ENCODE results near the gene GPN2.

GPN2 gene

DNA sequence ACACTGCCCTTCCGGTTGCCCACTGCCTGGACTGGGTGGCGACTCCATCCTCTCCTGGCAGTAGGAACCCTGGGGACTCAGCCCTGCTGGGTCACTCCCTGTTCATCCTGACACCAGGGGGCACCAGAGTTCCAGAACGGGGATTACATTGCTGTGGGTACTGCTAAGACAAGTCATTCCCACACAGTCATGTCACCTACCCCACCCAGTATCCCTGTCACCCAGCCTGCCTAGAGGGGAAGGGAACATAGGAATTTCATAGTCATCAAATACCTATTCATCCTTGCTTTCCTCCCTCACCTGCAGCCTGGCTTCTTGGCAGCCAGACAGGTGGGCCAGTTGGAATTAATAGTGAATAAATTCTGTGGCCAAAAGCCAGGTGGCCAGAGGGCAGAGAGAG lies 36.9 kb downstream of the GPN2 start:
- no peak overlapping the region for H3K4me2 ChIP-seq (ENCODE audit: low read length)
- H3K18ac ChIP-seq (ENCODE audit: low read length): no peak overlapping the region
- peak overlapping the region; percentile 46 for H4K12ac ChIP-seq (ENCODE audit: low read depth, low read length)
- H3K4me3 ChIP-seq (ENCODE audit: low read depth, low read length): no peak overlapping the region
- H3K14ac ChIP-seq (ENCODE audit: low read length): no peak overlapping the region
- H3K79me2 ChIP-seq (ENCODE audit: control insufficient read depth, insufficient read depth, low read length, poor library complexity): no peaks in the 10 kb centered on the region
- H3K9ac ChIP-seq (ENCODE audit: low read length): no peak overlapping the region
- H3K27me3 ChIP-seq (ENCODE audit: insufficient read depth, low read length): no peaks in the 10 kb centered on the region
- no peak overlapping the region for H2BK120ac ChIP-seq (ENCODE audit: insufficient read depth, low read length, poor library complexity)
- peaks cover 72 to 75% of the 10 kb centered on the region in 2 experiments for H3K36me3 ChIP-seq (ENCODE audit: control insufficient read depth in 1 of 2, insufficient read depth in 2 of 2, low read length in 2 of 2)
- no peak overlapping the region for H3K4ac ChIP-seq (ENCODE audit: low read depth, low read length)
- peaks cover 4% of the 10 kb centered on the region for H3K79me1 ChIP-seq (ENCODE audit: low read length)
- H3K23ac ChIP-seq (ENCODE audit: low read length): no peak overlapping the region
- no peak overlapping the region for H2AFZ ChIP-seq (ENCODE audit: insufficient read depth, low read length, poor library complexity)
- no peak overlapping the region for H2AK5ac ChIP-seq (ENCODE audit: low read length)
- no peak overlapping the region for H4K91ac ChIP-seq (ENCODE audit: low read depth, low read length)
- peaks cover 2% of the 10 kb centered on the region for H3K9me3 ChIP-seq (ENCODE audit: insufficient read depth, low read depth, low read length)
- peak; percentile 91 to 95 for DNase-seq
- WGBS (ENCODE audit: extremely low coverage, insufficient coverage, insufficient read length): no CpG with 5 or more reads among the region's 3 CpGs
- H2BK12ac ChIP-seq (ENCODE audit: low read length): no peak overlapping the region
- no peak overlapping the region for H2BK5ac ChIP-seq (ENCODE audit: low read depth, low read length, poor library complexity)
- H4K8ac ChIP-seq (ENCODE audit: low read depth, low read length): no peak overlapping the region
- peaks cover 15 to 18% of the 10 kb centered on the region in 2 experiments for H3K4me1 ChIP-seq (ENCODE audit: control insufficient read depth in 1 of 2, insufficient read depth in 2 of 2, low read length in 2 of 2)
- no peak overlapping the region for H3K27ac ChIP-seq (ENCODE audit: low read depth, low read length)

DNA sequence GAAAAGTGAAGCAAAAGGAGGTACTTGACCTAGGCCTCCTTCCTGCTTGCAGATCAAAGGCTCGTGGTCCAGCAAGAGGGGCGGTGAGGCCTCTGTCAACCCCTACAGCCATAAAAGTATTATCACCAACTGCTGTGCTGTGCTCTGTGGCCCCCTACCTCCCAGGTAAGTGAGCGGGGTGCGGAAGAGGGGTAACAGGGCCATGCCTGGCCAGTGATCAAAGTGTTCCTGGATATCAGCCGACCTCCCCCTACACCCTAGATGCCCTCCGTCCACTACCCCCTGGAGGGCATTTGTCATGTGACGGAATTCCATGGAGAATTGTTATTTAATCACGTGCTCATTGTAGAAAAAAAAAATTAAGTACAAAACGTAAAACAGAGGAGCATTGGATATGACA lies 37.4 kb downstream of the GPN2 start:
- no peaks in the 10 kb centered on the region for H3K27me3 ChIP-seq (ENCODE audit: insufficient read depth, low read length)
- H3K9me3 ChIP-seq (ENCODE audit: insufficient read depth, low read depth, low read length): peaks cover 2% of the 10 kb centered on the region
- peaks cover 72 to 77% of the 10 kb centered on the region in 2 experiments for H3K36me3 ChIP-seq (ENCODE audit: control insufficient read depth in 1 of 2, insufficient read depth in 2 of 2, low read length in 2 of 2)
- H3K4me3 ChIP-seq (ENCODE audit: low read depth, low read length): no peak overlapping the region
- H4K91ac ChIP-seq (ENCODE audit: low read depth, low read length): no peak overlapping the region
- H3K14ac ChIP-seq (ENCODE audit: low read length): no peak overlapping the region
- no peak overlapping the region for H3K4ac ChIP-seq (ENCODE audit: low read depth, low read length)
- no peak overlapping the region for H4K8ac ChIP-seq (ENCODE audit: low read depth, low read length)
- H3K79me1 ChIP-seq (ENCODE audit: low read length): peaks cover 4% of the 10 kb centered on the region
- H3K4me2 ChIP-seq (ENCODE audit: low read length): no peak overlapping the region
- no peak overlapping the region for H3K27ac ChIP-seq (ENCODE audit: low read depth, low read length)
- H3K9ac ChIP-seq (ENCODE audit: low read length): no peak overlapping the region
- H2BK5ac ChIP-seq (ENCODE audit: low read depth, low read length, poor library complexity): no peak overlapping the region
- H3K79me2 ChIP-seq (ENCODE audit: control insufficient read depth, insufficient read depth, low read length, poor library complexity): no peaks in the 10 kb centered on the region
- no CpG with 5 or more reads among the region's 9 CpGs for WGBS (ENCODE audit: extremely low coverage, insufficient coverage, insufficient read length)
- H3K4me1 ChIP-seq (ENCODE audit: control insufficient read depth in 1 of 2, insufficient read depth in 2 of 2, low read length in 2 of 2): peaks cover 12 to 14% of the 10 kb centered on the region in 2 experiments
- H2BK12ac ChIP-seq (ENCODE audit: low read length): no peak overlapping the region
- no peak overlapping the region for H2BK120ac ChIP-seq (ENCODE audit: insufficient read depth, low read length, poor library complexity)
- no peak overlapping the region for H4K12ac ChIP-seq (ENCODE audit: low read depth, low read length)
- H2AFZ ChIP-seq (ENCODE audit: insufficient read depth, low read length, poor library complexity): no peak overlapping the region
- H2AK5ac ChIP-seq (ENCODE audit: low read length): no peak overlapping the region
- no peak overlapping the region for H3K18ac ChIP-seq (ENCODE audit: low read length)
- no peak overlapping the region for H3K23ac ChIP-seq (ENCODE audit: low read length)
- no peak for DNase-seq

DNA sequence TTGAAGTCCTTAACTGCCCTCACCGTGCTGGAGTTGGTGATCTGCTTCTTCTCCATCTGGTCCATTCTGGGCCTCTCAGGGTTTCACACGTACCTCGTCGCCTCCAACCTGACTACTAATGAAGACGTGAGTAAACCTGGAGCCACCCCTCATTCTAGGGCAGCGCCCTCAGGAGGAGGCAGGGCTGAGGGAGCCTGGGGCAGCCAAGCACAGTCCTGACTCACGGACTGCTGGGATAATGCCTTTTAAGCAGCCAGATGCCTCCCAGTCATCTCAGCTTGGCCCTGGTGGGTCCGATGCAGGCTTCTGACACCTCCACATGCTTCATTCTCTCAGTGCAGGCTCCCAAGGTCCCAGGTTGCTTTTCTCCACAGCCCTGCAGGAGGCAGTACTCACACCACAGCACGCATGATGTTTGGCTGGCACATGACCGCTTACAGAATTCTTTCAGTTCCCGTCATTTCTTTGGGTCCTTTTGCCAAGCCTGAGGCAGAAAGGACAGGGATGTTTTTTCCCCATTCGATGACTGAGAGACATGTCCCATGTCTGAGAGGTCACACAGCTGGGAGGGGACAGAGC lies 38.9 kb downstream of the GPN2 start:
- H2BK120ac ChIP-seq (ENCODE audit: insufficient read depth, low read length, poor library complexity): no peak overlapping the region
- no CpG with 5 or more reads among the region's 12 CpGs for WGBS (ENCODE audit: extremely low coverage, insufficient coverage, insufficient read length)

DNA sequence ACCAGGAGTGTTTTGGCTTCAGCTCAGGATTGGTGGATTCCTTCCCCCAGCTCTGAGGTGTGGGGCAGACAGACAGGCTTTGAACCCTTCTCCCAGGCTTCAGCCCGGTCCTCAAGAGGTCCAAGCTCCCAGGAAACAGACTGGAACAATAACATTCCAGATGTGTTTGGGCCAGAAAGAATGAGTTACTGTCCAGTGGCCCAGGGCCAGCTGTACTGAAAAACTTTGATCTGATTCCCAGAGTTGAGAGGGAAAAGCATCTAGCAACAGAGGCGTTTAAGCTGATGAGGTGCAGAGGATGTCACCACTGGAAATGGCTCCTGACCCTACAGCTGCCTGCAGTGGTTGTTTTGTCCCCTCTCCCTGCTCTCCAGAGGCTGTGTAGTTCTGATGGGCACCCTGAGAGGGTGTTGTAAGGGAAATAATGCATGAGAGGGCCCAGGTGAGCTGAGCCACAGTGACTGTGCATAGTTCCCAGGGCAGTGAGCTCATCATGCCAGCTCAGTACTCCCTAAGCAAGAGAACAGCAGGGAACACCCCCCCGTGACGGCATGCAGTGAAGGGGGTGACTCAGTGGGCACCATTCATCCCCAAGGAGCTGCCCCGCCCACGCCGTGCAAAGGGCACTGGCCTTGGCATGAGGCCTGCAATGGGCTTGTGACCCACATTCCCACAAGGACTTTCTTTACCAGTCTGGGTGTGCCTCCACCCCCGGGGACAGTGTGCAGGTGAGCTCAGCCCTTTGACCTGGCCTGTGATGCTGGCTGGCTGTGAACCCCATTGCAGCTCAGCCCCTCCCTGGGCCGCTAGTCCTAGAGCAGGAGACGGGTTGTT lies 40.9 kb downstream of the GPN2 start:
- no peak overlapping the region for H4K91ac ChIP-seq (ENCODE audit: low read depth, low read length)
- H2BK120ac ChIP-seq (ENCODE audit: insufficient read depth, low read length, poor library complexity): no peak overlapping the region
- H2AK5ac ChIP-seq (ENCODE audit: low read length): no peak overlapping the region
- WGBS (ENCODE audit: extremely low coverage, insufficient coverage, insufficient read length): no CpG with 5 or more reads among the region's 10 CpGs
- no peaks in the 10 kb centered on the region for H3K9me3 ChIP-seq (ENCODE audit: insufficient read depth, low read depth, low read length)
- H3K36me3 ChIP-seq (ENCODE audit: control insufficient read depth in 1 of 2, insufficient read depth in 2 of 2, low read length in 2 of 2): peaks cover 58 to 66% of the 10 kb centered on the region in 2 experiments
- H3K14ac ChIP-seq (ENCODE audit: low read length): no peak overlapping the region
- no peaks in the 10 kb centered on the region for H3K4me1 ChIP-seq (ENCODE audit: control insufficient read depth in 1 of 2, insufficient read depth in 2 of 2, low read length in 2 of 2)
- no peaks in the 10 kb centered on the region for H3K27me3 ChIP-seq (ENCODE audit: insufficient read depth, low read length)
- no peaks in the 10 kb centered on the region for H3K79me1 ChIP-seq (ENCODE audit: low read length)
- H3K18ac ChIP-seq (ENCODE audit: low read length): no peak overlapping the region
- H3K4me3 ChIP-seq (ENCODE audit: low read depth, low read length): no peak overlapping the region
- no peak overlapping the region for H3K4me2 ChIP-seq (ENCODE audit: low read length)
- H3K9ac ChIP-seq (ENCODE audit: low read length): no peak overlapping the region
- DNase-seq: no peak
- no peak overlapping the region for H4K12ac ChIP-seq (ENCODE audit: low read depth, low read length)
- no peak overlapping the region for H2BK5ac ChIP-seq (ENCODE audit: low read depth, low read length, poor library complexity)
- no peak overlapping the region for H4K8ac ChIP-seq (ENCODE audit: low read depth, low read length)
- no peak overlapping the region for H3K23ac ChIP-seq (ENCODE audit: low read length)
- no peak overlapping the region for H3K27ac ChIP-seq (ENCODE audit: low read depth, low read length)
- H2BK12ac ChIP-seq (ENCODE audit: low read length): no peak overlapping the region
- no peaks in the 10 kb centered on the region for H3K79me2 ChIP-seq (ENCODE audit: control insufficient read depth, insufficient read depth, low read length, poor library complexity)
- no peak overlapping the region for H3K4ac ChIP-seq (ENCODE audit: low read depth, low read length)
- H2AFZ ChIP-seq (ENCODE audit: insufficient read depth, low read length, poor library complexity): no peak overlapping the region

More for the DNA sequence above, 38.9 kb downstream of the GPN2 start:
- H3K79me2 ChIP-seq (ENCODE audit: control insufficient read depth, insufficient read depth, low read length, poor library complexity): no peaks in the 10 kb centered on the region
- H3K18ac ChIP-seq (ENCODE audit: low read length): no peak overlapping the region
- H3K4me2 ChIP-seq (ENCODE audit: low read length): no peak overlapping the region
- no peak overlapping the region for H2AFZ ChIP-seq (ENCODE audit: insufficient read depth, low read length, poor library complexity)
- H3K4ac ChIP-seq (ENCODE audit: low read depth, low read length): no peak overlapping the region
- no peak overlapping the region for H2BK5ac ChIP-seq (ENCODE audit: low read depth, low read length, poor library complexity)
- H3K14ac ChIP-seq (ENCODE audit: low read length): no peak overlapping the region
- H2AK5ac ChIP-seq (ENCODE audit: low read length): no peak overlapping the region
- no peak overlapping the region for H4K8ac ChIP-seq (ENCODE audit: low read depth, low read length)
- peaks cover 0 to 1% of the 10 kb centered on the region in 2 experiments for H3K4me1 ChIP-seq (ENCODE audit: control insufficient read depth in 1 of 2, insufficient read depth in 2 of 2, low read length in 2 of 2)
- H3K79me1 ChIP-seq (ENCODE audit: low read length): no peaks in the 10 kb centered on the region
- H2BK12ac ChIP-seq (ENCODE audit: low read length): no peak overlapping the region
- DNase-seq: peak in 1 of 2 donors; percentile 14
- H4K91ac ChIP-seq (ENCODE audit: low read depth, low read length): no peak overlapping the region
- H3K4me3 ChIP-seq (ENCODE audit: low read depth, low read length): no peak overlapping the region
- no peak overlapping the region for H3K9ac ChIP-seq (ENCODE audit: low read length)
- H4K12ac ChIP-seq (ENCODE audit: low read depth, low read length): no peak overlapping the region
- peaks cover under 1% of the 10 kb centered on the region for H3K9me3 ChIP-seq (ENCODE audit: insufficient read depth, low read depth, low read length)
- no peak overlapping the region for H3K27ac ChIP-seq (ENCODE audit: low read depth, low read length)
- H3K23ac ChIP-seq (ENCODE audit: low read length): no peak overlapping the region
- H3K36me3 ChIP-seq (ENCODE audit: control insufficient read depth in 1 of 2, insufficient read depth in 2 of 2, low read length in 2 of 2): peaks cover 71 to 79% of the 10 kb centered on the region in 2 experiments
- no peaks in the 10 kb centered on the region for H3K27me3 ChIP-seq (ENCODE audit: insufficient read depth, low read length)

All from trophoblast cell (in vitro differentiated cells and primary cell).